ENCODE results near the gene TIMD4. TPM values are rescaled to one million over a fixed set of nuclear protein-coding genes. Genes with fewer than 3 reads are reported as not detected.

The TIMD4 gene
- polyA plus RNA-seq, 1 donor from 2014 or later, result not detected

- H3K9ac ChIP-seq (ENCODE audit: low read length), result no peak overlapping the region
- no peaks in the 10 kb centered on the region for H3K79me2 ChIP-seq (replicated peaks; ENCODE audit: insufficient read depth, low read length)
- H3K27ac ChIP-seq (ENCODE audit: low read length), result no peak overlapping the region
- H3K9me2 ChIP-seq (ENCODE audit: insufficient read depth, low read length), result no peaks in the 10 kb centered on the region
- H4K20me1 ChIP-seq (ENCODE audit: insufficient read depth), result no peaks in the 10 kb centered on the region
- no peak overlapping the region for H3K4me2 ChIP-seq (ENCODE audit: low read length)
- TF ChIP-seq MXI1 (conservative IDR thresholded peaks at IDR 0.05; ENCODE audit: poor library complexity, severe bottlenecking), result no peak
- no peak for TF ChIP-seq RAD21 (conservative IDR thresholded peaks at IDR 0.05)
- TF ChIP-seq EZH2 (IDR thresholded peaks at IDR 0.05; ENCODE audit: borderline replicate concordance, insufficient read depth, low read length, poor library complexity, severe bottlenecking), result no peak
- TF ChIP-seq, protein P1, sequence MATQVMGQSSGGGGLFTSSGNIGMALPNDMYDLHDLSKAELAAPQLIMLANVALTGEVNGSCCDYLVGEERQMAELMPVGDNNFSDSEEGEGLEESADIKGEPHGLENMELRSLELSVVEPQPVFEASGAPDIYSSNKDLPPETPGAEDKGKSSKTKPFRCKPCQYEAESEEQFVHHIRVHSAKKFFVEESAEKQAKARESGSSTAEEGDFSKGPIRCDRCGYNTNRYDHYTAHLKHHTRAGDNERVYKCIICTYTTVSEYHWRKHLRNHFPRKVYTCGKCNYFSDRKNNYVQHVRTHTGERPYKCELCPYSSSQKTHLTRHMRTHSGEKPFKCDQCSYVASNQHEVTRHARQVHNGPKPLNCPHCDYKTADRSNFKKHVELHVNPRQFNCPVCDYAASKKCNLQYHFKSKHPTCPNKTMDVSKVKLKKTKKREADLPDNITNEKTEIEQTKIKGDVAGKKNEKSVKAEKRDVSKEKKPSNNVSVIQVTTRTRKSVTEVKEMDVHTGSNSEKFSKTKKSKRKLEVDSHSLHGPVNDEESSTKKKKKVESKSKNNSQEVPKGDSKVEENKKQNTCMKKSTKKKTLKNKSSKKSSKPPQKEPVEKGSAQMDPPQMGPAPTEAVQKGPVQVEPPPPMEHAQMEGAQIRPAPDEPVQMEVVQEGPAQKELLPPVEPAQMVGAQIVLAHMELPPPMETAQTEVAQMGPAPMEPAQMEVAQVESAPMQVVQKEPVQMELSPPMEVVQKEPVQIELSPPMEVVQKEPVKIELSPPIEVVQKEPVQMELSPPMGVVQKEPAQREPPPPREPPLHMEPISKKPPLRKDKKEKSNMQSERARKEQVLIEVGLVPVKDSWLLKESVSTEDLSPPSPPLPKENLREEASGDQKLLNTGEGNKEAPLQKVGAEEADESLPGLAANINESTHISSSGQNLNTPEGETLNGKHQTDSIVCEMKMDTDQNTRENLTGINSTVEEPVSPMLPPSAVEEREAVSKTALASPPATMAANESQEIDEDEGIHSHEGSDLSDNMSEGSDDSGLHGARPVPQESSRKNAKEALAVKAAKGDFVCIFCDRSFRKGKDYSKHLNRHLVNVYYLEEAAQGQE (IDR thresholded peaks at IDR 0.05; ENCODE audit: borderline replicate concordance), result no peak
- TF ChIP-seq EP300 (conservative IDR thresholded peaks at IDR 0.05; ENCODE audit: poor library complexity, severe bottlenecking), result no peak
- TF ChIP-seq POLR2AphosphoS5 (IDR thresholded peaks at IDR 0.05), result no peak
- TF ChIP-seq, protein P2, sequence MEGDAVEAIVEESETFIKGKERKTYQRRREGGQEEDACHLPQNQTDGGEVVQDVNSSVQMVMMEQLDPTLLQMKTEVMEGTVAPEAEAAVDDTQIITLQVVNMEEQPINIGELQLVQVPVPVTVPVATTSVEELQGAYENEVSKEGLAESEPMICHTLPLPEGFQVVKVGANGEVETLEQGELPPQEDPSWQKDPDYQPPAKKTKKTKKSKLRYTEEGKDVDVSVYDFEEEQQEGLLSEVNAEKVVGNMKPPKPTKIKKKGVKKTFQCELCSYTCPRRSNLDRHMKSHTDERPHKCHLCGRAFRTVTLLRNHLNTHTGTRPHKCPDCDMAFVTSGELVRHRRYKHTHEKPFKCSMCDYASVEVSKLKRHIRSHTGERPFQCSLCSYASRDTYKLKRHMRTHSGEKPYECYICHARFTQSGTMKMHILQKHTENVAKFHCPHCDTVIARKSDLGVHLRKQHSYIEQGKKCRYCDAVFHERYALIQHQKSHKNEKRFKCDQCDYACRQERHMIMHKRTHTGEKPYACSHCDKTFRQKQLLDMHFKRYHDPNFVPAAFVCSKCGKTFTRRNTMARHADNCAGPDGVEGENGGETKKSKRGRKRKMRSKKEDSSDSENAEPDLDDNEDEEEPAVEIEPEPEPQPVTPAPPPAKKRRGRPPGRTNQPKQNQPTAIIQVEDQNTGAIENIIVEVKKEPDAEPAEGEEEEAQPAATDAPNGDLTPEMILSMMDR (IDR thresholded peaks at IDR 0.05; ENCODE audit: poor library complexity, severe bottlenecking), result no peak
- no peak for TF ChIP-seq SMC3 (conservative IDR thresholded peaks at IDR 0.05; ENCODE audit: poor library complexity)
- TF ChIP-seq TAF1 (IDR thresholded peaks at IDR 0.05; ENCODE audit: low read depth), result no peak
- no peaks in the 10 kb centered on the region for H3K36me3 ChIP-seq (ENCODE audit: insufficient read depth, low read length)
- no peaks in the 10 kb centered on the region for H3K27me3 ChIP-seq (ENCODE audit: insufficient read depth, low read depth, low read length)
- no peaks in the 10 kb centered on the region for H3K9me3 ChIP-seq (ENCODE audit: low read length)
- no peaks in the 10 kb centered on the region for H3F3A ChIP-seq (ENCODE audit: insufficient read depth, low read length, poor library complexity, severe bottlenecking)
- no peak overlapping the region for H2AFZ ChIP-seq (ENCODE audit: low read depth, low read length)
- no peak overlapping the region for H3K4me3 ChIP-seq (ENCODE audit: low read length)
Measured at GRCh38 chr5:156893517-156893916, 69.5 kb downstream of the TIMD4 start.

- no peaks in the 10 kb centered on the region for H3K9me3 ChIP-seq (ENCODE audit: low read length)
- H3K27me3 ChIP-seq (ENCODE audit: insufficient read depth, low read depth, low read length), result no peaks in the 10 kb centered on the region
- no peaks in the 10 kb centered on the region for H3K9me2 ChIP-seq (ENCODE audit: insufficient read depth, low read length)
- no peak for TF ChIP-seq MXI1 (conservative IDR thresholded peaks at IDR 0.05; ENCODE audit: poor library complexity, severe bottlenecking)
- TF ChIP-seq, protein P1 (IDR thresholded peaks at IDR 0.05; ENCODE audit: borderline replicate concordance), result no peak
- TF ChIP-seq EP300 (conservative IDR thresholded peaks at IDR 0.05; ENCODE audit: poor library complexity, severe bottlenecking), result no peak
- no peak for TF ChIP-seq TAF1 (IDR thresholded peaks at IDR 0.05; ENCODE audit: low read depth)
- no peak for TF ChIP-seq POLR2AphosphoS5 (IDR thresholded peaks at IDR 0.05)
- TF ChIP-seq, protein P2 (IDR thresholded peaks at IDR 0.05; ENCODE audit: poor library complexity, severe bottlenecking), result no peak
- no peak for TF ChIP-seq RAD21 (conservative IDR thresholded peaks at IDR 0.05)
- TF ChIP-seq EZH2 (IDR thresholded peaks at IDR 0.05; ENCODE audit: borderline replicate concordance, insufficient read depth, low read length, poor library complexity, severe bottlenecking), result no peak
- no peak for TF ChIP-seq SMC3 (conservative IDR thresholded peaks at IDR 0.05; ENCODE audit: poor library complexity)
- H3K9ac ChIP-seq (ENCODE audit: low read length), result no peak overlapping the region
- H3K4me2 ChIP-seq (ENCODE audit: low read length), result no peak overlapping the region
- no peaks in the 10 kb centered on the region for H4K20me1 ChIP-seq (ENCODE audit: insufficient read depth)
- no peaks in the 10 kb centered on the region for H3K36me3 ChIP-seq (ENCODE audit: insufficient read depth, low read length)
- no peak overlapping the region for H3K27ac ChIP-seq (ENCODE audit: low read length)
- H3F3A ChIP-seq (ENCODE audit: insufficient read depth, low read length, poor library complexity, severe bottlenecking), result no peaks in the 10 kb centered on the region
- H3K79me2 ChIP-seq (replicated peaks; ENCODE audit: insufficient read depth, low read length), result no peaks in the 10 kb centered on the region
- no peak overlapping the region for H3K4me3 ChIP-seq (ENCODE audit: low read length)
- H2AFZ ChIP-seq (ENCODE audit: low read depth, low read length), result no peak overlapping the region
Measured at GRCh38 chr5:156892864-156893263, 70.2 kb downstream of the TIMD4 start.

Data from neural cell (in vitro differentiated cells).